ENCODE measurements around the gene LYSMD4. TPM values are rescaled to one million over a fixed set of nuclear protein-coding genes. Genes with fewer than 3 reads are reported as not detected.
A peak's percentile ranks its signal among the peaks of the same experiment; 100 is the strongest.

Gene LYSMD4
- total RNA-seq, 1 donor from 2014 or later: 7.9 TPM

GRCh38 chr15:99682455-99682854 lies 50.8 kb downstream of the LYSMD4 start:
- DNase-seq (ENCODE audit: low read depth): peak; percentile 85
- Histone ChIP-seq H3K4me3 (ENCODE audit: low read depth, low read length) (no peak overlapping the region), H3K27me3 (ENCODE audit: control insufficient read depth, insufficient read depth, low read length) (no peaks in the 10 kb centered on the region), H3K36me3 (ENCODE audit: control insufficient read depth, insufficient read depth, low read length) (no peaks in the 10 kb centered on the region)
- TF ChIP-seq, protein P1, sequence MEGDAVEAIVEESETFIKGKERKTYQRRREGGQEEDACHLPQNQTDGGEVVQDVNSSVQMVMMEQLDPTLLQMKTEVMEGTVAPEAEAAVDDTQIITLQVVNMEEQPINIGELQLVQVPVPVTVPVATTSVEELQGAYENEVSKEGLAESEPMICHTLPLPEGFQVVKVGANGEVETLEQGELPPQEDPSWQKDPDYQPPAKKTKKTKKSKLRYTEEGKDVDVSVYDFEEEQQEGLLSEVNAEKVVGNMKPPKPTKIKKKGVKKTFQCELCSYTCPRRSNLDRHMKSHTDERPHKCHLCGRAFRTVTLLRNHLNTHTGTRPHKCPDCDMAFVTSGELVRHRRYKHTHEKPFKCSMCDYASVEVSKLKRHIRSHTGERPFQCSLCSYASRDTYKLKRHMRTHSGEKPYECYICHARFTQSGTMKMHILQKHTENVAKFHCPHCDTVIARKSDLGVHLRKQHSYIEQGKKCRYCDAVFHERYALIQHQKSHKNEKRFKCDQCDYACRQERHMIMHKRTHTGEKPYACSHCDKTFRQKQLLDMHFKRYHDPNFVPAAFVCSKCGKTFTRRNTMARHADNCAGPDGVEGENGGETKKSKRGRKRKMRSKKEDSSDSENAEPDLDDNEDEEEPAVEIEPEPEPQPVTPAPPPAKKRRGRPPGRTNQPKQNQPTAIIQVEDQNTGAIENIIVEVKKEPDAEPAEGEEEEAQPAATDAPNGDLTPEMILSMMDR (IDR thresholded peaks at IDR 0.05; ENCODE audit: insufficient read depth, low read length, poor library complexity, severe bottlenecking): no peak

GRCh38 chr15:99681990-99682389 lies 51.2 kb downstream of the LYSMD4 start:
- H3K27me3 ChIP-seq (ENCODE audit: control insufficient read depth, insufficient read depth, low read length): no peaks in the 10 kb centered on the region
- H3K4me3 ChIP-seq (ENCODE audit: low read depth, low read length): no peak overlapping the region
- H3K36me3 ChIP-seq (ENCODE audit: control insufficient read depth, insufficient read depth, low read length): no peaks in the 10 kb centered on the region
- TF ChIP-seq, protein P1 (IDR thresholded peaks at IDR 0.05; ENCODE audit: insufficient read depth, low read length, poor library complexity, severe bottlenecking): no peak
- DNase-seq (ENCODE audit: low read depth): no peak

DNA sequence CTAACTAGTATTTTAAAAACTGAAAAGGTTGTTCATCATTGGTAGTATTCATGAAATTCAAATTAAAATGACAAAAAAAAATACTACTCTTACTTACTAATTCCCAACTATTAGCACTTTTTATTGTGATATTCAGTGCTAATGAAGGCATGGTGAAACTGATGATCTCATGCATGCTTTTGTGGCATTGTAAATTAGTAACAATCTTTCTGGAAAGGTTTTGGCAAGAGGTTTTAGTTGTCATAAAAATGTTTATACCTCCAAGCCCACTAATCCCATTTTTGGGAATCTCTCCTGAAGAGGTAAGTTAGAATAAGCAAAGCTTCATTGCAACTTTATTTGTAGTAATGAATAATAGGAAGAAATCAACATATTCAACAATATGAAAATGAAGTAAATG lies 53.0 kb downstream of the LYSMD4 start:
- TF ChIP-seq, protein P1 (IDR thresholded peaks at IDR 0.05; ENCODE audit: insufficient read depth, low read length, poor library complexity, severe bottlenecking): no peak
- DNase-seq (ENCODE audit: low read depth): no peak
- no peaks in the 10 kb centered on the region for H3K36me3 ChIP-seq (ENCODE audit: control insufficient read depth, insufficient read depth, low read length)

GRCh38 chr15:99677540-99678134 lies 55.6 kb downstream of the LYSMD4 start:
- TF ChIP-seq, protein P1 (IDR thresholded peaks at IDR 0.05; ENCODE audit: insufficient read depth, low read length, poor library complexity, severe bottlenecking): no peak
- no peak overlapping the region for H3K4me3 ChIP-seq (ENCODE audit: low read depth, low read length)
- no peaks in the 10 kb centered on the region for H3K27me3 ChIP-seq (ENCODE audit: control insufficient read depth, insufficient read depth, low read length)
- no peaks in the 10 kb centered on the region for H3K36me3 ChIP-seq (ENCODE audit: control insufficient read depth, insufficient read depth, low read length)
- peak; percentile 12 for DNase-seq (ENCODE audit: low read depth)

More for the DNA sequence above, 53.0 kb downstream of the LYSMD4 start:
- H3K4me3 ChIP-seq (ENCODE audit: low read depth, low read length): no peak overlapping the region
- H3K27me3 ChIP-seq (ENCODE audit: control insufficient read depth, insufficient read depth, low read length): no peaks in the 10 kb centered on the region

Other genes starting within 250 kb of the LYSMD4 start
- 43.7 and 55.4 TPM in 2 replicates for gene MEF2A, start 167.5 kb downstream of the LYSMD4 start, total RNA-seq

Data from kidney epithelial cell (primary cell).